Mesendoderm (in vitro differentiated cells): ENCODE results near the gene FAM9B.

Source experiments
- DNase-seq: peaks from one replicate; pipeline ENCODE4 v3.0.0; 2013
- H2AK5ac ChIP-seq: 2 replicates; pipeline ENCODE4 v1.6.1; 2013; ENCODE audit warnings: low read length, inconsistent platforms
- H2BK120ac ChIP-seq: 2 replicates; pipeline ENCODE4 v1.6.1; 2013; ENCODE audit warnings: low read depth, mild to moderate bottlenecking, low read length, moderate library complexity, mixed read lengths
- H2BK15ac ChIP-seq: replicated peaks from 2 replicates; pipeline ENCODE4 v1.6.1; 2013; ENCODE audit warnings: low read depth, mild to moderate bottlenecking, moderate library complexity
- H2BK5ac ChIP-seq: 2 replicates; pipeline ENCODE4 v1.6.1; 2013; ENCODE audit warnings: low read length, inconsistent platforms
- H3K18ac ChIP-seq: 2 replicates; pipeline ENCODE4 v1.6.1; 2013; ENCODE audit warnings: mild to moderate bottlenecking, low read length, mixed read lengths
- H3K23ac ChIP-seq: one replicate; pipeline ENCODE4 v1.6.1; 2013; ENCODE audit warnings: low read length
- H3K27ac ChIP-seq: 2 replicates; pipeline ENCODE4 v1.5.1; 2013; ENCODE audit warnings: low read depth, mild to moderate bottlenecking, inconsistent platforms, low read length, moderate library complexity
- H3K27me3 ChIP-seq: 2 replicates; pipeline ENCODE4 v1.6.1; 2013; ENCODE audit warnings: low read length, control low read depth, mild to moderate bottlenecking, inconsistent platforms; ENCODE audit not compliant: insufficient read depth, poor library complexity
- H3K36me3 ChIP-seq: 2 replicates; pipeline ENCODE4 v1.6.1; 2013; ENCODE audit warnings: low read length, inconsistent platforms; ENCODE audit not compliant: control insufficient read depth, insufficient read depth
- H3K4ac ChIP-seq: one replicate; pipeline ENCODE4 v1.6.1; 2013; ENCODE audit warnings: low read depth, mild to moderate bottlenecking, low read length, moderate library complexity
- H3K4me1 ChIP-seq: 2 replicates; pipeline ENCODE4 v1.6.1; 2013; ENCODE audit warnings: low read depth, low read length, inconsistent platforms; ENCODE audit not compliant: control insufficient read depth
- H3K4me2 ChIP-seq: 2 replicates; pipeline ENCODE4 v1.6.1; 2013; ENCODE audit warnings: low read length
- H3K4me3 ChIP-seq: 2 replicates; pipeline ENCODE4 v1.5.1; 2013; ENCODE audit warnings: mild to moderate bottlenecking, low read length
- H3K56ac ChIP-seq: one replicate; pipeline ENCODE4 v1.6.1; 2013; ENCODE audit warnings: low read length
- H3K79me1 ChIP-seq: 2 replicates; pipeline ENCODE4 v1.6.1; 2013; ENCODE audit warnings: low read length, inconsistent platforms
- H3K79me2 ChIP-seq: 2 replicates; pipeline ENCODE4 v1.6.1; 2013; ENCODE audit warnings: mild to moderate bottlenecking, low read length; ENCODE audit not compliant: control insufficient read depth, insufficient read depth
- H3K9ac ChIP-seq: 2 replicates; pipeline ENCODE4 v1.6.1; 2013; ENCODE audit warnings: low read length, inconsistent platforms
- H4K5ac ChIP-seq: one replicate; pipeline ENCODE4 v1.6.1; 2013; ENCODE audit warnings: low read length
- H4K8ac ChIP-seq: one replicate; pipeline ENCODE4 v1.6.1; 2013; ENCODE audit warnings: low read depth, mild to moderate bottlenecking, control low read depth, low read length, moderate library complexity
- WGBS: extraction: QIAGEN DNeasy Blood & Tissue Kit; methylation state at CpG from one replicate; pipeline ENCODE4 v1.1.7; 2013; ENCODE audit warnings: low lambda C conversion rate, missing lambda C conversion rate; ENCODE audit not compliant: insufficient coverage; ENCODE audit errors: extremely low coverage; 5-methylcytosine and 5-hydroxymethylcytosine counted together

The FAM9B gene

GRCh38 chrX:9064694-9065093 lies 30.8 kb upstream of the FAM9B start:
- H3K4ac ChIP-seq, result no peak overlapping the region
- H3K36me3 ChIP-seq, result no peaks in the 10 kb centered on the region
- H3K23ac ChIP-seq, result no peak overlapping the region
- no peak for DNase-seq
- H3K56ac ChIP-seq, result no peak overlapping the region
- no peak overlapping the region for H3K4me3 ChIP-seq
- no peaks in the 10 kb centered on the region for H3K27me3 ChIP-seq
- H3K79me2 ChIP-seq, result no peaks in the 10 kb centered on the region
- H2BK120ac ChIP-seq, result no peak overlapping the region
- H3K4me1 ChIP-seq, result no peaks in the 10 kb centered on the region
- H3K18ac ChIP-seq, result no peak overlapping the region
- H2AK5ac ChIP-seq, result no peak overlapping the region
- H3K27ac ChIP-seq, result no peak overlapping the region
- no peak overlapping the region for H4K8ac ChIP-seq
- H4K5ac ChIP-seq, result no peak overlapping the region
- H3K4me2 ChIP-seq, result no peak overlapping the region
- no peak overlapping the region for H3K9ac ChIP-seq
- no peak overlapping the region for H2BK5ac ChIP-seq
- H2BK15ac ChIP-seq, result no peak overlapping the region
- no peaks in the 10 kb centered on the region for H3K79me1 ChIP-seq

GRCh38 chrX:9062641-9063040 lies 28.7 kb upstream of the FAM9B start:
- H3K27ac ChIP-seq, result no peak overlapping the region
- WGBS, result no CpG with 5 or more reads among the region's 3 CpGs
- no peaks in the 10 kb centered on the region for H3K79me1 ChIP-seq
- DNase-seq, result peak; percentile 24
- H3K56ac ChIP-seq, result no peak overlapping the region
- no peak overlapping the region for H3K23ac ChIP-seq
- H4K8ac ChIP-seq, result no peak overlapping the region
- no peak overlapping the region for H2BK120ac ChIP-seq
- no peak overlapping the region for H4K5ac ChIP-seq
- no peak overlapping the region for H2BK15ac ChIP-seq
- no peaks in the 10 kb centered on the region for H3K4me1 ChIP-seq
- H2BK5ac ChIP-seq, result no peak overlapping the region
- H3K9ac ChIP-seq, result no peak overlapping the region
- no peak overlapping the region for H3K4me2 ChIP-seq
- H2AK5ac ChIP-seq, result no peak overlapping the region
- H3K4ac ChIP-seq, result no peak overlapping the region
- H3K18ac ChIP-seq, result no peak overlapping the region
- H3K27me3 ChIP-seq, result no peaks in the 10 kb centered on the region
- H3K79me2 ChIP-seq, result no peaks in the 10 kb centered on the region
- no peak overlapping the region for H3K4me3 ChIP-seq
- H3K36me3 ChIP-seq, result no peaks in the 10 kb centered on the region

GRCh38 chrX:9055354-9055753 lies 21.4 kb upstream of the FAM9B start:
- H3K18ac ChIP-seq, result no peak overlapping the region
- no peaks in the 10 kb centered on the region for H3K4me1 ChIP-seq
- no peak overlapping the region for H3K27ac ChIP-seq
- no peak overlapping the region for H3K4me3 ChIP-seq
- H2AK5ac ChIP-seq, result no peak overlapping the region
- no CpG with 5 or more reads among the region's 2 CpGs for WGBS
- no peaks in the 10 kb centered on the region for H3K79me2 ChIP-seq
- H3K36me3 ChIP-seq, result no peaks in the 10 kb centered on the region
- no peak overlapping the region for H4K8ac ChIP-seq
- no peak overlapping the region for H3K56ac ChIP-seq
- H2BK15ac ChIP-seq, result no peak overlapping the region
- H3K79me1 ChIP-seq, result no peaks in the 10 kb centered on the region
- H4K5ac ChIP-seq, result no peak overlapping the region
- no peak overlapping the region for H2BK120ac ChIP-seq
- H3K27me3 ChIP-seq, result no peaks in the 10 kb centered on the region
- no peak overlapping the region for H3K23ac ChIP-seq
- DNase-seq, result no peak
- H3K9ac ChIP-seq, result no peak overlapping the region
- H3K4me2 ChIP-seq, result no peak overlapping the region
- H2BK5ac ChIP-seq, result no peak overlapping the region
- H3K4ac ChIP-seq, result no peak overlapping the region

GRCh38 chrX:9052081-9052480 lies 18.2 kb upstream of the FAM9B start:
- no peak overlapping the region for H3K4me2 ChIP-seq
- no peak overlapping the region for H3K9ac ChIP-seq
- no peak overlapping the region for H3K4ac ChIP-seq
- no peak overlapping the region for H3K23ac ChIP-seq
- WGBS, result no CpG with 5 or more reads among the region's 3 CpGs
- no peak overlapping the region for H3K4me3 ChIP-seq
- H3K4me1 ChIP-seq, result no peaks in the 10 kb centered on the region
- H3K79me2 ChIP-seq, result no peaks in the 10 kb centered on the region
- H2BK15ac ChIP-seq, result no peak overlapping the region
- H3K27ac ChIP-seq, result no peak overlapping the region
- H3K36me3 ChIP-seq, result no peaks in the 10 kb centered on the region
- no peak overlapping the region for H2AK5ac ChIP-seq
- H3K18ac ChIP-seq, result no peak overlapping the region
- no peak for DNase-seq
- H2BK5ac ChIP-seq, result no peak overlapping the region
- no peaks in the 10 kb centered on the region for H3K27me3 ChIP-seq
- no peak overlapping the region for H2BK120ac ChIP-seq
- H4K8ac ChIP-seq, result no peak overlapping the region
- H3K79me1 ChIP-seq, result no peaks in the 10 kb centered on the region
- H4K5ac ChIP-seq, result no peak overlapping the region
- H3K56ac ChIP-seq, result no peak overlapping the region

- no peak overlapping the region for H3K4me2 ChIP-seq
- H3K4me1 ChIP-seq, result no peaks in the 10 kb centered on the region
- H3K23ac ChIP-seq, result no peak overlapping the region
- H3K56ac ChIP-seq, result no peak overlapping the region
- H3K4ac ChIP-seq, result no peak overlapping the region
- no peak overlapping the region for H4K5ac ChIP-seq
- no peak overlapping the region for H3K9ac ChIP-seq
- H3K27me3 ChIP-seq, result no peaks in the 10 kb centered on the region
- no peaks in the 10 kb centered on the region for H3K79me1 ChIP-seq
- no peak overlapping the region for H3K4me3 ChIP-seq
- H2BK120ac ChIP-seq, result no peak overlapping the region
- no peaks in the 10 kb centered on the region for H3K79me2 ChIP-seq
- H3K27ac ChIP-seq, result no peak overlapping the region
- no peak overlapping the region for H4K8ac ChIP-seq
- H2BK5ac ChIP-seq, result no peak overlapping the region
- H2AK5ac ChIP-seq, result no peak overlapping the region
- no peaks in the 10 kb centered on the region for H3K36me3 ChIP-seq
- no peak for DNase-seq
- no CpG with 5 or more reads among the region's 3 CpGs for WGBS
- H2BK15ac ChIP-seq, result no peak overlapping the region
- H3K18ac ChIP-seq, result no peak overlapping the region
Observed at GRCh38 chrX:9050331-9050730, 16.4 kb upstream of the FAM9B start.

GRCh38 chrX:9048801-9049200 lies 14.9 kb upstream of the FAM9B start:
- DNase-seq, result no peak
- Histone ChIP-seq H3K4me3 (no peak overlapping the region), H3K4me1 (no peaks in the 10 kb centered on the region), H3K23ac (no peak overlapping the region), H4K8ac (no peak overlapping the region), H3K56ac (no peak overlapping the region), H3K27ac (no peak overlapping the region), H3K79me2 (no peaks in the 10 kb centered on the region), H3K4ac (no peak overlapping the region), H2BK120ac (no peak overlapping the region), H2BK5ac (no peak overlapping the region), H3K18ac (no peak overlapping the region), H3K9ac (no peak overlapping the region), H4K5ac (no peak overlapping the region), H2AK5ac (no peak overlapping the region), H3K27me3 (no peaks in the 10 kb centered on the region), H2BK15ac (no peak overlapping the region), H3K79me1 (no peaks in the 10 kb centered on the region), H3K36me3 (no peaks in the 10 kb centered on the region), H3K4me2 (no peak overlapping the region)
- WGBS, result no CpG with 5 or more reads among the region's 1 CpG
